CD1c-positive myeloid dendritic cell (primary cell): ENCODE results near the gene AGFG2.

ENCODE experiments used
- DNase-seq: peaks from one replicate; pipeline ENCODE4 v3.0.0-alpha.2; 2016; ENCODE audit errors: extremely low spot score

Gene AGFG2

DNA sequence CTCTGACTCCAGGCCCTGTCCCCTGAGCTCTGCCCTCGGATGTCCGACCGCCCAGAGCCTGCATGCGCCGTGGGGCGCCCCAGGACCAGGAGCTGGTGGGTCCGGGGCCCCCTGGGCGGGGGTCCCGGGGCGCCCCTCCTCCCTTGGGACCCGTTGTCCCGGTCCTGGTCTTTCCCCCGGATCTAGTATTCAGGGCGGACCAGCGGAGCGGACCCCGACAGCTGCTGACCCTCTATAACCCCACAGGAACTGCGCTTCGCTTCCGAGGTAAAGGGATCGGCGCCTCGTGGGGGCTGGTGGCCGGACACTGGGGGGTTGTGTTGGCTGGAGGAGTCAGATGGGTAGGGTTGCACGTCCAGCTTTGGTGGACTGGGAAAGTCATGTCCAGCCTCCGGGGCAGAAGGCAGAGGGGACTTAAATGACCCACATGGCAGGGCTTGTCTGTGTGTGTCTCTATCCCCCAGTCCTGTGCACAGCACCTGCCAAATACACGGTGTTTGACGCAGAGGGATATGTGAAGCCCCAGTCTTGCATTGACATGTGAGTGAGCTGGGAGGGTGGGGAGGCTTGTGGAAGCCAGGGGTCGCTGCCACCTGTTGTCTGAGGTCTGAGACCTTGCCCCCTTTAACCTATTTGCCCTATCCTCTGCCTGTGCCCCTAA lies 73.9 kb downstream of the AGFG2 start:
- DNase-seq: no peak

DNA sequence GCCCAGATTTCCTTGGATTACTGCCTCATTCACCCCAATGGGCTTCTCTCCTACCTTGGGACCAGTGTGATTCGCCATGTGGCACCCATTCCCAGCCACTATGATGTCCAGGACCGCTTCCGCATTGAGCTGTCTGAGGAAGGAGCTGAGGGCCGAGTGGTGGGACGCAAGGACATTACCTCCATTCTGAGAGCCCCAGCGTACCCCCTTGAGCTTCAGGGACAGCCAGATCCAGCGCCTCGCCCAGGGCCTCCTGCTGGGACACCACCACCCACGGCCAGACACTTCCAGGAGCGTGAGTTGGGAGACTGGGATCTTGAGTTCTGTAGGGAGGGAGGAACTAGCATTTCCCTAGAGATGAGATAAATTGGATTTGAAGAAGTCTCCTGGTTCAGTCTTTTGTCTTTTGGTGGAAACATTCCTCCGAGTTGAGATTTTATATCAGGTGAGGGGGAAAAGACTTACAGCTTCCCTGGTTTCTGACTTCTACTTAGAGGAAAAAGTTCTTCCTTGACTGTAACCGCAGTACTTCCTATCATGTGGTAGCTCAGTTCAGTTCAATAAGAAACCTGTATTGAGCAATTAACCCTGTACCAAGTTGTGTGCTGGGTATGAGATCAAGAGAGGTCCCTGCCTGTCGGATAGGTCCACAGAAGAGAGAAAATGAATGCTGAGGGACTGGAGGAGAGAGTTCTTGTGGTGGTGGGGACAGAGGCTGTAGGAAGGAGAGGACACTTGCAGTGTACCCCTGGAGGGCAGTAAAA lies 74.6 kb downstream of the AGFG2 start:
- DNase-seq: peak; percentile 27

GRCh38 chr7:100614308-100614861 lies 75.4 kb downstream of the AGFG2 start:
- DNase-seq: no peak
